SU-DHL-6 (cell line): ENCODE results near the gene FOXO6.

Experiments used
- CTCF ChIP-seq: fragments of 200-600 bp; sonication (generic); IDR thresholded peaks from one replicate; pipeline ENCODE4 v1.5.1; 2017; ENCODE audit warnings: antibody characterized with exemption, mild to moderate bottlenecking, low read length, moderate library complexity; ENCODE audit not compliant: insufficient read depth, poor library complexity, severe bottlenecking
- EZH2phosphoT487 ChIP-seq: fragments of 200-600 bp; sonication (generic), shearing (Covaris generic); conservative IDR thresholded peaks from 2 replicates; pipeline ENCODE4 v1.6.1; 2018; ENCODE audit warnings: mild to moderate bottlenecking, antibody characterized with exemption, low read length, moderate library complexity, mixed read lengths

GRCh38 chr1:41314376-41315145, 46.7 kb upstream of the FOXO6 start:
- TF ChIP-seq CTCF (no peak), EZH2phosphoT487 (no peak)
